Ovary (tissue), 9 donors: ENCODE measurements around the gene RPL41. TPM values are rescaled to one million over a fixed set of nuclear protein-coding genes. Genes with fewer than 3 reads are reported as not detected.
A peak's percentile ranks its signal among the peaks of the same experiment; 100 is the strongest.

Experiments used
- DNase-seq, 5 donors: peaks; one replicate each; pipeline ENCODE4 v3.0.0-alpha.2; 2019 to 2020
- H3K27ac ChIP-seq, 2 donors: fragments of 200-600 bp; one replicate each; pipeline versions ENCODE4 v1.5.1 to v1.8.0; 2019 to 2022
- H3K27me3 ChIP-seq: fragments of 200-600 bp; one replicate; pipeline ENCODE4 v1.8.0; 2022
- H3K36me3 ChIP-seq: fragments of 200-600 bp; sonication (generic); one replicate; pipeline ENCODE4 v1.5.1; 2019
- H3K4me1 ChIP-seq: one replicate; pipeline ENCODE4 v1.8.1; 2013; ENCODE audit warnings: mild to moderate bottlenecking, moderate library complexity; ENCODE audit not compliant: insufficient read depth
- H3K4me3 ChIP-seq: fragments of 200-600 bp; sonication (generic); one replicate; pipeline ENCODE4 v1.5.1; 2017
- H3K9me3 ChIP-seq, 2 donors: fragments of 200-600 bp in 1 of 2; sonication (generic) in 1 of 2; one replicate each; pipeline versions ENCODE4 v1.5.1 to v1.8.1; 2013 to 2019; ENCODE audit warnings: mild to moderate bottlenecking in 1 of 2, moderate library complexity in 1 of 2
- EP300 ChIP-seq: sonication (generic); formaldehyde crosslinking; IDR thresholded peaks from one replicate; pipeline ENCODE4 v1.6.1; 2017; ENCODE audit warnings: antibody characterized with exemption
- POLR2A ChIP-seq: fragments of 450-650 bp; IDR thresholded peaks from one replicate; pipeline ENCODE4 v1.6.1; 2017; ENCODE audit warnings: antibody characterized with exemption, mild to moderate bottlenecking, moderate library complexity
- WGBS, 3 donors: extraction: QIAGEN DNeasy Blood & Tissue Kit in 1 of 3; methylation state at CpG; one replicate each; pipeline versions ENCODE4 v1.1.5 to v1.1.7; 2013 to 2017; 5-methylcytosine and 5-hydroxymethylcytosine counted together
- intact Hi-C, 4 donors: fragments of 100-400 bp; cut with DNase I; formaldehyde crosslinking; loops; one replicate each; pipeline versions ENCODE4 v1.11.0 to v1.15.1; 2022 to 2023
- polyA plus RNA-seq, 2 donors: library from polyadenylated mRNA; stranded (reverse); fragments of 200-250 nt in 1 of 2; fragments of 350-450 nt in 1 of 2; fragmentation: Illumina TruSeq in 1 of 2; extraction: RNeasy Lipid Tissue Mini Kit (QIAGEN cat#74804) in 1 of 2; gene quantifications; one replicate each; pipeline ENCODE4 v1.2.3, GENCODE V29; 2013 to 2014
- total RNA-seq, 7 donors: library from RNA; depleted of rRNA in 2 of 7; stranded (reverse); fragments of >200 nt in 2 of 7; fragmentation: NEBNext Ultra II Directional in 3 of 7; extraction: Animal tissue kit (Norgen Biotek cat#: 25700) in 3 of 7; gene quantifications; one replicate each; pipeline versions ENCODE4 v1.1.0 to v1.2.4, GENCODE V29; 2016 to 2023
- TF ChIP-seq, protein P1 (sequence below), 3 donors: fragments of 450-650 bp in 2 of 3; fragments of 200-600 bp in 1 of 3; IDR thresholded peaks; one replicate each; pipeline versions ENCODE4 v1.5.1 to v1.8.0; 2016 to 2022; ENCODE audit warnings: antibody characterized with exemption in 3 of 3, mild to moderate bottlenecking in 1 of 3
- donor health status: DM: no; HTN: no; CAD: no; lungs with moderate emphysema.
- donor health status: DM: no; HTN: no; CAD: no.
- donor health status: Bipolar disorder and iron deficiency.
- donor health status: DM: yes; HTN: yes; CAD: no.
- donor health status: DM: no; HTN: no; CAD: no.
- donor health status: DM: yes; HTN: yes; CAD: no.

Gene RPL41
- total and polyA plus RNA-seq, 9 donors = 6,021 to 11,451 (median 6,946) TPM

DNA sequence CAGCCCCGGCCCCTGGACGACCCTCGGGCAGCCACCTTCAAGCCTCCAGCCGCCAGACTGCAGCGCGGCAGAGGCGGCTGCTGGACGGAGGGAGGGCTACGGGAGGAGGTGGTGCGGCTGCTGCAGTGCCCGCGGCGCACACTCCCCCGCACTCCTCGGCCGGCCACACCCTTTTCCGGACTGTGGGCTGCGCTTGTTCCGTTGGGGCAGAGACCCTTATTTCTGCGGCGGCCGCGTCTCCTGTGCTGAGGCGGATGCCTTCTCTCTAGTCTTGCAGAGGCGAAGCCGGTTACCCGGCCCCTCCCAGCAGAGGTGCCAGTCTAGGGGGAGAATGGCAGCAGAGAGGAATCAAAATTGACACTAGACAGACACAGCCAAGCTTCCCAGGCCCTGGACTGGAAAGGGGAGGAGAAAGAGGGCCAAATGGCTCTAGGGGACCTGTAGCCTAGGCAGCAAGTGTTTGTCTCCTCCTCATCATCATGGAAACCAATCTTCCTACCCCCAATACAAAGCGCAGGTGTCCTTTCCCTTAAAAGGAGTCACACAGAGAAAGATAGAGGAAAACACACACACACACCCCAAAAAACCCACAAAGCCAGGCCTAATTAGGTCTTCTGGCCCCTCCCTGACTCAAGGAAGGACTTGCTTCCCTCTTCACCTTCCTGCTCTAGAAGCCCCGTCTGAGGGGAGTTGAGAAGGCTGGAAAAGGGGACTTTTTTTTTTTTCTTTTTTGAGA, 12.9 kb downstream of the RPL41 start:
- TF ChIP-seq EP300 (no peak), POLR2A (peak; percentile 20)
- TF ChIP-seq, protein P1, sequence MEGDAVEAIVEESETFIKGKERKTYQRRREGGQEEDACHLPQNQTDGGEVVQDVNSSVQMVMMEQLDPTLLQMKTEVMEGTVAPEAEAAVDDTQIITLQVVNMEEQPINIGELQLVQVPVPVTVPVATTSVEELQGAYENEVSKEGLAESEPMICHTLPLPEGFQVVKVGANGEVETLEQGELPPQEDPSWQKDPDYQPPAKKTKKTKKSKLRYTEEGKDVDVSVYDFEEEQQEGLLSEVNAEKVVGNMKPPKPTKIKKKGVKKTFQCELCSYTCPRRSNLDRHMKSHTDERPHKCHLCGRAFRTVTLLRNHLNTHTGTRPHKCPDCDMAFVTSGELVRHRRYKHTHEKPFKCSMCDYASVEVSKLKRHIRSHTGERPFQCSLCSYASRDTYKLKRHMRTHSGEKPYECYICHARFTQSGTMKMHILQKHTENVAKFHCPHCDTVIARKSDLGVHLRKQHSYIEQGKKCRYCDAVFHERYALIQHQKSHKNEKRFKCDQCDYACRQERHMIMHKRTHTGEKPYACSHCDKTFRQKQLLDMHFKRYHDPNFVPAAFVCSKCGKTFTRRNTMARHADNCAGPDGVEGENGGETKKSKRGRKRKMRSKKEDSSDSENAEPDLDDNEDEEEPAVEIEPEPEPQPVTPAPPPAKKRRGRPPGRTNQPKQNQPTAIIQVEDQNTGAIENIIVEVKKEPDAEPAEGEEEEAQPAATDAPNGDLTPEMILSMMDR (IDR thresholded peaks at IDR 0.05) = peak in 1 of 3 donors; percentile 10
- H3K27ac ChIP-seq = peak overlapping the region; percentile 78 to 90
- no peaks in the 10 kb centered on the region for H3K36me3 ChIP-seq
- H3K9me3 ChIP-seq = no peaks in the 10 kb centered on the region
- H3K4me3 ChIP-seq = peak overlapping the region; percentile 63
- H3K4me1 ChIP-seq = peaks cover 9% of the 10 kb centered on the region
- intact Hi-C loops = loop anchor here in 3 of 4 donors (2.0 to 10.0 kb wide), 3 partner anchors 59 to 335 kb away; partner anchors contain the start of genes NABP2 (in 2 of the 3), RNF41 (in 2 of the 3), SPRYD4 (in 2 of the 3) and SMARCC2 (in 1 of the 3)
- DNase-seq = peak; percentile 74 to 84 (median 74)
- WGBS, 3 donors = 2% methylated on average over 29 of the region's 29 CpGs
- no peaks in the 10 kb centered on the region for H3K27me3 ChIP-seq

DNA sequence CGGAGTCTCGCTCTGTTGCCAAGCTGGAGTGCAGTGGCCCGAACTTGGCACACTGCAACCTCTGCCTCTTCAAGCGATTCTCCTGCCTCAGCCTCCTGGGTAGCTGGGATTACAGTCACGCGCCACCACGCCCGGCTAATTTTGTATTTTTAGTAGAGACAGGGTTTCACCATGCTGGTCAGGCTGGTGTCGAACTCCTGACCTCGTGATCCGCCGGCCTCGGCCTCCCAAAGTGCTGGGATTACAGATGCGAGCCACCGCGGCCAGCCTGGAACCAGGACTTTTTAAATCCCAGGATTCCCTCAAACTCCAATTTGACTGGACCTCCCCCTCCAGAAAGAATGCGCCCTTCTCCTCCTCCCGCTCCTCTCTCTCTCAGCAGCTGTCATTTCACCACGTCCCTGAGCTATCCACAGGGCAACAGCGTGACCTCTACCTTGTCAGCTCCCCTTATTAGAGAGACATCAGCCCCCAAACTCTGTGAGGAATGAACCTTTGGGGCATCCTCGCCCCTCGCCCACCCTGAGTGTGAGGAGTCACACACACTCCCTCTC, 13.6 kb downstream of the RPL41 start:
- Histone ChIP-seq H3K9me3 (no peaks in the 10 kb centered on the region), H3K36me3 (no peaks in the 10 kb centered on the region), H3K4me1 (peaks cover 9% of the 10 kb centered on the region), H3K4me3 (no peak overlapping the region), H3K27ac (peak overlapping the region; percentile 44 to 78), H3K27me3 (no peaks in the 10 kb centered on the region)
- DNase-seq = no peak
- 53 to 60% (median 54%) methylated on average over 22 of the region's 22 CpGs for WGBS, 3 donors
- TF ChIP-seq POLR2A (no peak), EP300 (no peak)
- TF ChIP-seq, protein P1 (IDR thresholded peaks at IDR 0.05) = no peak
- intact Hi-C loops = loop anchor here in 3 of 4 donors (2.0 to 10.0 kb wide), 3 partner anchors 59 to 335 kb away; partner anchors contain the start of genes NABP2 (in 2 of the 3), RNF41 (in 2 of the 3), SPRYD4 (in 2 of the 3) and SMARCC2 (in 1 of the 3)

DNA sequence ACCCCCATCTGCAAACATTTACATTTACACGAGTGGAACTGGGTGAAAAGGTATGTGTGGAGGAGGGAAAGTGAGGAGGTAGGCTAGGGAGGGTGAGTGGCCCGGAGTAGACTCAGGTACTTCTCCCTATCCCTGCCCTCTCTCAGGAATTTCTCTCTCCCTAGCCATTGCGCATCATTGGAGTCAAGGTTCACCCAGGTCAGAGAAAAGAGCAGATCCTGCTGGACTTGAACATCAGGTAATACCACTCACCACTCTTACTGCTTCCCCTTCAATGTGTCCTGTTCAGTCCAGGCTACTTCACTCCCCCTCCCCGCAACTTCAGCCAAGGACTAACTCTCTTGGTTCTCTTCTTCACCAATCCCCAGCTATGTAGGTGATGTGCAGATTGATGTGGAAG, 14.4 kb downstream of the RPL41 start:
- TF ChIP-seq POLR2A (no peak), EP300 (no peak)
- TF ChIP-seq, protein P1 (IDR thresholded peaks at IDR 0.05) = no peak

DNA sequence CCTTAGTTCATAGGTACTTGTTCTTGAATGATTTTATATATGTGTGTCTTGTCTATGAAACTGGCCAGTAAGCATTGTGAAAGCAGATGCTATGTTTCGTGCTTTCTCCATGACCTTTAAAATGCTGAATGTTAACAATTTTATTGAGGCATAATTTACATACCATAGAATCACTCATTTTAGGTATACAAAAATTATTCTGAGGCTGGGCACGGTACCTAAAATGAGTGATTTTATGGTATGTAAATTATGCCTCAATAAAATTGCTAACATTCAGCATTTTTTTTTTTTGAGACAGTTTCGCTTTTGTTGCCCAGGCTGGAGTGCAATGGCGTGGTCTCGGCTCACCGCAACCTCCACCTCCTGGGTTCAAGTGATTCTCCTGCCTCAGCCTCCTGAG, 18.5 kb downstream of the RPL41 start:
- no peak overlapping the region for H3K27ac ChIP-seq

More for the DNA sequence above, 14.4 kb downstream of the RPL41 start:
- H3K4me1 ChIP-seq = peaks cover 9% of the 10 kb centered on the region
- H3K36me3 ChIP-seq = no peaks in the 10 kb centered on the region
- WGBS, 3 donors = 81 to 83% (median 82%) methylated on average over 4 of the region's 4 CpGs
- H3K27me3 ChIP-seq = no peaks in the 10 kb centered on the region
- no peak overlapping the region for H3K27ac ChIP-seq
- H3K4me3 ChIP-seq = no peak overlapping the region
- no peak for DNase-seq
- intact Hi-C loops = no loop called here
- H3K9me3 ChIP-seq = no peaks in the 10 kb centered on the region

More for the DNA sequence above, 18.5 kb downstream of the RPL41 start:
- Histone ChIP-seq H3K9me3 (no peaks in the 10 kb centered on the region), H3K36me3 (no peaks in the 10 kb centered on the region), H3K4me1 (no peaks in the 10 kb centered on the region), H3K27me3 (no peaks in the 10 kb centered on the region), H3K4me3 (no peak overlapping the region)
- DNase-seq = no peak
- WGBS, 3 donors = 94 to 96% (median 95%) methylated on average over 6 of the region's 6 CpGs
- TF ChIP-seq EP300 (no peak), POLR2A (no peak)
- TF ChIP-seq, protein P1 (IDR thresholded peaks at IDR 0.05) = no peak
- intact Hi-C loops = no loop called here
